Activated CD4-positive, alpha-beta T cell treated with anti-CD3 and anti-CD28 coated beads, Interleukin-2, amount 10 ng/mL, durations not matched to agents 24 days and 14 days (primary cell): ENCODE measurements around the gene TGDS. TPM values are rescaled to one million over a fixed set of nuclear protein-coding genes. Genes with fewer than 3 reads are reported as not detected.

Source experiments
- DNase-seq: peaks from one replicate; pipeline ENCODE4 v3.0.0; 2022
- H3K27ac Mint-ChIP-seq: one replicate; pipeline ENCODE4 v1.8.0; 2022; ENCODE audit warnings: mild to moderate bottlenecking, mixed read lengths
- H3K27me3 Mint-ChIP-seq: one replicate; pipeline ENCODE4 v1.8.0; 2022; ENCODE audit warnings: mixed read lengths
- H3K36me3 Mint-ChIP-seq: one replicate; pipeline ENCODE4 v1.8.0; 2022; ENCODE audit warnings: low read depth, mild to moderate bottlenecking, mixed read lengths
- H3K4me1 Mint-ChIP-seq: one replicate; pipeline ENCODE4 v1.8.0; 2021; ENCODE audit warnings: mixed read lengths
- H3K4me3 Mint-ChIP-seq: one replicate; pipeline ENCODE4 v1.8.0; 2022; ENCODE audit warnings: mild to moderate bottlenecking, moderate library complexity, mixed read lengths
- H3K9me3 Mint-ChIP-seq: one replicate; pipeline ENCODE4 v1.8.0; 2021; ENCODE audit warnings: mixed read lengths
- intact Hi-C: fragments of 100-400 bp; cut with micrococcal nuclease; formaldehyde crosslinking; loops from one replicate; pipeline ENCODE4 v1.15.1; 2023
- total RNA-seq: library from RNA; stranded (reverse); gene quantifications from 2 replicates; pipeline ENCODE4 v1.2.3, GENCODE V29; 2022

Gene TGDS
- total RNA-seq, 1 donor from 2014 or later: 27.5 TPM

- H3K4me1 Mint-ChIP-seq: peaks cover 23% of the 10 kb centered on the region
- H3K4me3 Mint-ChIP-seq: no peak overlapping the region
- H3K36me3 Mint-ChIP-seq: no peaks in the 10 kb centered on the region
- H3K9me3 Mint-ChIP-seq: no peaks in the 10 kb centered on the region
- no peak overlapping the region for H3K27ac Mint-ChIP-seq
- peaks cover 3% of the 10 kb centered on the region for H3K27me3 Mint-ChIP-seq
- intact Hi-C loops: loop anchor here (10.0 kb wide), 1 partner anchor 749 kb away; the partner anchor contains the start of gene ABCC4
- DNase-seq: no peak
Observed at GRCh38 chr13:94556041-94556440, 39.9 kb downstream of the TGDS start.

- H3K36me3 Mint-ChIP-seq: no peaks in the 10 kb centered on the region
- no peak overlapping the region for H3K27ac Mint-ChIP-seq
- H3K27me3 Mint-ChIP-seq: peaks cover 8% of the 10 kb centered on the region
- DNase-seq: no peak
- intact Hi-C loops: loop anchor here (10.0 kb wide), 1 partner anchor 751 kb away; the partner anchor contains the start of gene ABCC4
- H3K4me3 Mint-ChIP-seq: no peak overlapping the region
- H3K4me1 Mint-ChIP-seq: peaks cover 18% of the 10 kb centered on the region
- H3K9me3 Mint-ChIP-seq: no peaks in the 10 kb centered on the region
Observed at GRCh38 chr13:94553766-94554165, 42.2 kb downstream of the TGDS start.

GRCh38 chr13:94552095-94552494, 43.9 kb downstream of the TGDS start:
- no peak overlapping the region for H3K27ac Mint-ChIP-seq
- H3K9me3 Mint-ChIP-seq: no peaks in the 10 kb centered on the region
- peaks cover 18% of the 10 kb centered on the region for H3K4me1 Mint-ChIP-seq
- DNase-seq: no peak
- H3K4me3 Mint-ChIP-seq: no peak overlapping the region
- peaks cover 8% of the 10 kb centered on the region for H3K27me3 Mint-ChIP-seq
- no peaks in the 10 kb centered on the region for H3K36me3 Mint-ChIP-seq
- intact Hi-C loops: loop anchor here (10.0 kb wide), 1 partner anchor 753 kb away; the partner anchor contains the start of gene ABCC4

GRCh38 chr13:94550062-94550738, 45.8 kb downstream of the TGDS start:
- Mint-ChIP-seq H3K4me1 (peaks cover 18% of the 10 kb centered on the region), H3K27ac (peak overlapping the region; percentile 84), H3K9me3 (no peaks in the 10 kb centered on the region), H3K36me3 (no peaks in the 10 kb centered on the region), H3K4me3 (peak overlapping the region; percentile 82), H3K27me3 (peaks cover 8% of the 10 kb centered on the region)
- intact Hi-C loops: loop anchor here (10.0 kb wide), 1 partner anchor 755 kb away; the partner anchor contains the start of gene ABCC4
- DNase-seq: no peak

- peak overlapping the region; percentile 82 for H3K4me3 Mint-ChIP-seq
- DNase-seq: peak; percentile 96
- intact Hi-C loops: loop anchor here (1.0 to 10.0 kb wide), 7 partner anchors 17 to 755 kb away; partner anchors contain the start of genes ABCC4, GPR180 and TGDS
- no peaks in the 10 kb centered on the region for H3K36me3 Mint-ChIP-seq
- H3K27me3 Mint-ChIP-seq: peaks cover 8% of the 10 kb centered on the region
- H3K4me1 Mint-ChIP-seq: peaks cover 18% of the 10 kb centered on the region
- no peaks in the 10 kb centered on the region for H3K9me3 Mint-ChIP-seq
- peak overlapping the region; percentile 84 for H3K27ac Mint-ChIP-seq
Observed at GRCh38 chr13:94549232-94550061, 46.5 kb downstream of the TGDS start.

- peak; percentile 84 for DNase-seq
- Mint-ChIP-seq H3K9me3 (no peaks in the 10 kb centered on the region), H3K27ac (peak overlapping the region; percentile 84), H3K36me3 (no peaks in the 10 kb centered on the region), H3K4me1 (peaks cover 18% of the 10 kb centered on the region), H3K4me3 (peak overlapping the region; percentile 82), H3K27me3 (peaks cover 8% of the 10 kb centered on the region)
- intact Hi-C loops: loop anchor here (1.0 to 10.0 kb wide), 6 partner anchors 18 to 224 kb away; partner anchors contain the start of genes GPR180 and TGDS
Observed at GRCh38 chr13:94548821-94549231, 47.1 kb downstream of the TGDS start.

- Mint-ChIP-seq H3K4me1 (peaks cover 18% of the 10 kb centered on the region), H3K27ac (peak overlapping the region; percentile 84)
- no peak for DNase-seq
Observed at GRCh38 chr13:94548382-94548781, 47.6 kb downstream of the TGDS start.

GRCh38 chr13:94546061-94546839, 49.7 kb downstream of the TGDS start:
- Mint-ChIP-seq H3K27ac (no peak overlapping the region), H3K36me3 (no peaks in the 10 kb centered on the region), H3K4me1 (peaks cover 21% of the 10 kb centered on the region), H3K9me3 (no peaks in the 10 kb centered on the region), H3K27me3 (peaks cover 7% of the 10 kb centered on the region), H3K4me3 (no peak overlapping the region)
- intact Hi-C loops: loop anchor here (5.0 to 10.0 kb wide), 2 partner anchors 109 to 221 kb away; no protein-coding TSS in a partner anchor
- DNase-seq: no peak

More at GRCh38 chr13:94548382-94548781, 47.6 kb downstream of the TGDS start:
- H3K9me3 Mint-ChIP-seq: no peaks in the 10 kb centered on the region
- intact Hi-C loops: loop anchor here (2.0 to 10.0 kb wide), 4 partner anchors 18 to 224 kb away; no protein-coding TSS in a partner anchor
- no peaks in the 10 kb centered on the region for H3K36me3 Mint-ChIP-seq
- peak overlapping the region; percentile 82 for H3K4me3 Mint-ChIP-seq
- peaks cover 8% of the 10 kb centered on the region for H3K27me3 Mint-ChIP-seq

GRCh38 chr13:94544922-94545321, 51.0 kb downstream of the TGDS start:
- no peak overlapping the region for H3K4me3 Mint-ChIP-seq
- H3K27ac Mint-ChIP-seq: no peak overlapping the region
- peaks cover 18% of the 10 kb centered on the region for H3K4me1 Mint-ChIP-seq
- peaks cover 6% of the 10 kb centered on the region for H3K27me3 Mint-ChIP-seq
- H3K9me3 Mint-ChIP-seq: no peaks in the 10 kb centered on the region
- intact Hi-C loops: loop anchor here (5.0 to 10.0 kb wide), 2 partner anchors 108 to 220 kb away; no protein-coding TSS in a partner anchor
- no peak for DNase-seq
- H3K36me3 Mint-ChIP-seq: no peaks in the 10 kb centered on the region

- H3K4me1 Mint-ChIP-seq: peaks cover 6% of the 10 kb centered on the region
- H3K4me3 Mint-ChIP-seq: no peak overlapping the region
- no peak overlapping the region for H3K27ac Mint-ChIP-seq
- no peak for DNase-seq
- H3K9me3 Mint-ChIP-seq: no peaks in the 10 kb centered on the region
- no peaks in the 10 kb centered on the region for H3K36me3 Mint-ChIP-seq
- peaks cover 8% of the 10 kb centered on the region for H3K27me3 Mint-ChIP-seq
- intact Hi-C loops: loop anchor here (10.0 kb wide), 1 partner anchor 218 kb away; no protein-coding TSS in a partner anchor
Observed at GRCh38 chr13:94542917-94543316, 53.0 kb downstream of the TGDS start.

- Mint-ChIP-seq H3K36me3 (no peaks in the 10 kb centered on the region), H3K27me3 (peaks cover 12% of the 10 kb centered on the region), H3K27ac (no peak overlapping the region), H3K4me3 (no peak overlapping the region), H3K9me3 (peaks cover 4% of the 10 kb centered on the region), H3K4me1 (peaks cover 11% of the 10 kb centered on the region)
- intact Hi-C loops: no loop called here
- no peak for DNase-seq
Observed at GRCh38 chr13:94537740-94538630, 58.0 kb downstream of the TGDS start.

GRCh38 chr13:94535775-94536174, 60.2 kb downstream of the TGDS start:
- peaks cover 9% of the 10 kb centered on the region for H3K9me3 Mint-ChIP-seq
- no peak overlapping the region for H3K27ac Mint-ChIP-seq
- H3K4me3 Mint-ChIP-seq: no peak overlapping the region
- DNase-seq: no peak
- no peaks in the 10 kb centered on the region for H3K36me3 Mint-ChIP-seq
- H3K27me3 Mint-ChIP-seq: peaks cover 10% of the 10 kb centered on the region
- intact Hi-C loops: no loop called here
- H3K4me1 Mint-ChIP-seq: peaks cover 11% of the 10 kb centered on the region
